Measurements from ENCODE around the gene FADS1. TPM values are rescaled to one million over a fixed set of nuclear protein-coding genes. Genes with fewer than 3 reads are reported as not detected.

The FADS1 gene
- total RNA-seq, 4 donors from 2014 or later: 25.4 to 209 (median 62.5) TPM

- no peak for ATAC-seq
- intact Hi-C loops (cut with DNase I; ENCODE audit: low total_unique reads): no loop called here
- no peaks in the 10 kb centered on the region for H3K9me3 ChIP-seq
- peak overlapping the region; percentile 57 to 74 (median 69) for H3K27ac ChIP-seq
- H3K4me1 ChIP-seq: peaks cover 6 to 13% of the 10 kb centered on the region in 2 donors
- TF ChIP-seq POLR2A (IDR thresholded peaks at IDR 0.05) (no peak), CTCF (IDR thresholded peaks at IDR 0.05 in 4 of 5, conservative IDR thresholded peaks at IDR 0.05 in 1 of 5) (no peak)
- no peak for DNase-seq
- H3K27me3 ChIP-seq: peaks cover 21 to 39% (median 27%) of the 10 kb centered on the region in 3 donors
- peak overlapping the region; percentile 41 to 63 (median 58) for H3K4me3 ChIP-seq
- no peaks in the 10 kb centered on the region for H3K36me3 ChIP-seq
- in situ Hi-C loops (cut with MboI; ENCODE audit: low sequenced_read_pairs in 4 of 4): no loop called here
Measured at GRCh38 chr11:61828379-61828628, 11.5 kb upstream of the FADS1 start.

- peaks cover 6 to 13% of the 10 kb centered on the region in 2 donors for H3K4me1 ChIP-seq
- intact Hi-C loops (cut with DNase I; ENCODE audit: low total_unique reads) (no loop called here), in situ Hi-C loops (cut with MboI; ENCODE audit: low sequenced_read_pairs in 4 of 4) (no loop called here)
Measured at GRCh38 chr11:61827571-61828378, 11.0 kb upstream of the FADS1 start, which contains the start of gene FADS2. TSS of gene FADS2 (plus strand) at chr11:61828300. CDS start at chr11:61828391, 91 bp downstream.

DNA sequence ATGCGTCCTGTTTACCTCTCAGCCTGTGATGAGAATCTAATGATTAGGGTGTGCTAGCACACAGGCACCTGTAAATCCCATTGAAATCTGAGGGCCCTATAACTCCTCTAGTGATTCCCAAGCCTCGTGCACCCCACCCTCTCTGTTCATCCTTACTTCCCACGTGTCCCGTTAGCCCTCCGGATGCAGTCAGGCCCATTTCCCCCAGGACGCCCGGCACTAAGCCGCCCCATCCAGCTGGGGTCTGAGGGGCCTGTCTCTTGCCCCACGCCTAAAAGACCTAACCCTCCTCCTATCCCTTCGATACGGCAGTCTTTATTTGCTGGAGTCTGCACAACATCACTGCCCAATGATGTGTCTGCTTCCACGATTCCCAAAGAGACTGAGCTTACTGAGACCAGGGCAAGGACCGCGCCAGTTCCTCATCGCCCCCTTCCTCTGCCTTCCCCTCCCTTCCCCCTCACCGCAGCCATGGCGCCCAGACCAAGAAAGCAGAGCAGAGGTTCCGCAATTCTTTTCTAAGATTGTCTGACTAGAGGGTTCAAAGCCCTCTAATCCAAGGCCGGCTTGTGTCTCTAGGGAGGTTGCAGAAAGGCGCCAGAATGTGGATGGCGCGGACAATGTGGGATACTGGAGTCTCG is 10.2 kb upstream of the FADS1 start:
- intact Hi-C loops (cut with DNase I; ENCODE audit: low total_unique reads) (no loop called here), in situ Hi-C loops (cut with MboI; ENCODE audit: low sequenced_read_pairs in 4 of 4) (no loop called here)
- Histone ChIP-seq H3K9me3 (no peaks in the 10 kb centered on the region), H3K27me3 (peaks cover 21 to 39% (median 27%) of the 10 kb centered on the region in 3 donors), H3K4me1 (peaks cover 6 to 13% of the 10 kb centered on the region in 2 donors), H3K4me3 (peak overlapping the region; percentile 41 to 63 (median 58)), H3K27ac (peak overlapping the region; percentile 10 to 74 (median 69)), H3K36me3 (no peaks in the 10 kb centered on the region)
- DNase-seq (no peak), ATAC-seq (no peak)
- no peak for TF ChIP-seq POLR2A (IDR thresholded peaks at IDR 0.05)
- TF ChIP-seq CTCF (IDR thresholded peaks at IDR 0.05 in 4 of 5, conservative IDR thresholded peaks at IDR 0.05 in 1 of 5): no peak

More at GRCh38 chr11:61827571-61828378, 11.0 kb upstream of the FADS1 start, which contains the start of gene FADS2:
- no peaks in the 10 kb centered on the region for H3K36me3 ChIP-seq
- DNase-seq (peak; percentile 64 to 66), ATAC-seq (peak; percentile 55 to 59)
- peak within 1 kb of the TSS; percentile 41 to 63 (median 58) for H3K4me3 ChIP-seq
- TF ChIP-seq CTCF (IDR thresholded peaks at IDR 0.05 in 4 of 5, conservative IDR thresholded peaks at IDR 0.05 in 1 of 5) (no peak), POLR2A (IDR thresholded peaks at IDR 0.05) (peak; percentile 17 to 18)
- peaks cover 21 to 39% (median 27%) of the 10 kb centered on the region in 3 donors for H3K27me3 ChIP-seq
- H3K9me3 ChIP-seq: no peaks in the 10 kb centered on the region
- peak within 1 kb of the TSS; percentile 57 to 74 (median 69) for H3K27ac ChIP-seq

DNA sequence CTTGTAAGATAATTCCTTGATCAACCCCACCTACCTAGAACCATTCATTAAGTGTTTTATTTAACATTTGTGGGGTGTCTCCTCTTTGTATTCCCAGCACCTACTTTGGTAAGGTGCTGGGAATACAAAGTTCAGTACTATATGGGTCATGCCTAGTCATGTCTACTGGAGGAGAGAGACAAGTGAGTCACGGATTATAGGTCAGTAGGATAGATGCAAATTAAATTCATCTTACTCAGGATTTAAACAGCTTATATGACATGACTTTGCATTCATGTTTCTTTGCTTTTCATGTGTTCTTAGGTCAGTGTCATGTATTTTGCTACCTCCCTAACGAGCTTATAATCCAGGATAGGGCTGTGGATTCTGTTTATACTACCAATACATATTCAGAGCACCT is 3.4 kb upstream of the FADS1 start:
- Histone ChIP-seq H3K4me1 (peaks cover 6 to 17% of the 10 kb centered on the region in 2 donors), H3K27me3 (no peaks in the 10 kb centered on the region), H3K36me3 (no peaks in the 10 kb centered on the region), H3K4me3 (no peak overlapping the region), H3K9me3 (no peaks in the 10 kb centered on the region), H3K27ac (peak overlapping the region in 2 of 4 donors; percentile 36 to 67)
- ATAC-seq: peak in 1 of 2 donors; percentile 28
- DNase-seq: no peak
- in situ Hi-C loops (cut with MboI; ENCODE audit: low sequenced_read_pairs in 4 of 4): no loop called here
- TF ChIP-seq CTCF (IDR thresholded peaks at IDR 0.05 in 4 of 5, conservative IDR thresholded peaks at IDR 0.05 in 1 of 5): no peak
- no peak for TF ChIP-seq POLR2A (IDR thresholded peaks at IDR 0.05)
- intact Hi-C loops (cut with DNase I; ENCODE audit: low total_unique reads): no loop called here

Data from gastrocnemius medialis (tissue), 4 donors.